HepG2 (cell line): Measurements from ENCODE around the gene CELF5.

Experiments
- EZH2 ChIP-seq: conservative IDR thresholded peaks from 2 replicates; pipeline ENCODE4 v1.6.1; 2012; ENCODE audit warnings: mild to moderate bottlenecking, low read depth, low read length, moderate library complexity
- MXI1 ChIP-seq: IDR thresholded peaks from 3 replicates; pipeline ENCODE4 v1.6.1; 2012; ENCODE audit warnings: low read depth, low read length, inconsistent platforms, borderline replicate concordance
- POLR2AphosphoS5 ChIP-seq: IDR thresholded peaks from 2 replicates; pipeline ENCODE4 v1.6.1; 2012; ENCODE audit warnings: low read depth, low read length
- SP1 ChIP-seq, 2 experiments: fragments of 450-650 bp in 1 of 2; sonication (generic) in 1 of 2; formaldehyde crosslinking in 1 of 2; IDR thresholded peaks; 2 replicates each; pipeline versions ENCODE4 v1.4.0 to v1.6.1; 2016 to 2020; ENCODE audit warnings: missing genetic modification reagents in 1 of 2
- TARDBP ChIP-seq: sonication (generic); formaldehyde crosslinking; IDR thresholded peaks from 2 replicates; pipeline ENCODE4 v1.8.0; 2022; ENCODE audit warnings: mild to moderate bottlenecking, missing genetic modification reagents
- TSC22D2 ChIP-seq: sonication (generic); formaldehyde crosslinking; IDR thresholded peaks from 2 replicates; pipeline ENCODE4 v1.5.1; 2020; ENCODE audit warnings: missing genetic modification reagents, mild to moderate bottlenecking, borderline replicate concordance
- TF ChIP-seq, protein P1 (sequence below): sonication (generic); formaldehyde crosslinking; IDR thresholded peaks from 2 replicates; pipeline ENCODE4 v1.8.1; 2022; ENCODE audit warnings: low read depth, mild to moderate bottlenecking, missing genetic modification reagents
- TF ChIP-seq, protein P2 (sequence below): sonication (generic); formaldehyde crosslinking; IDR thresholded peaks from 2 replicates; pipeline ENCODE4 v1.5.0; 2020; ENCODE audit warnings: mild to moderate bottlenecking, missing genetic modification reagents, moderate library complexity

DNA sequence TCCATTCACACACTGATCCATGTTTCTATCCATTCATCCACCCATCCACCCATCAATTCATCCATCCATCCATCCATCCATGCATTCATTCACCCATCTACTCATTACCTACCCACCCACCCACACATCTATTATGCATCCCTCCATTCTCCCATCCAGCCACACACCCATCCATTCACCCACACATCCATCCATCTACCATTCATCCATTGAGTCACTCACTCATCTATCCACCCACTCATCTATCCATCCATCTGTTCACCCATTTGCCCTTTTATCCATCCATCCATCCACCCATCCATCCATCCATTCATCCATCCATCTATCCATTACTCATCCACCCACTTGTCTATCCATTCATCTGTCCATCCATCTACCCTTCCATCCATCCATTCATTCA lies 30.1 kb downstream of the CELF5 start:
- TF ChIP-seq TSC22D2 (CRISPR knock-in tag) (no peak), EZH2 (no peak), MXI1 (no peak), TARDBP (CRISPR knock-in tag) (no peak), SP1 (IDR thresholded peaks at IDR 0.05) (no peak), SP1 (CRISPR knock-in tag; IDR thresholded peaks at IDR 0.05) (no peak), POLR2AphosphoS5 (no peak)
- TF ChIP-seq, protein P1, sequence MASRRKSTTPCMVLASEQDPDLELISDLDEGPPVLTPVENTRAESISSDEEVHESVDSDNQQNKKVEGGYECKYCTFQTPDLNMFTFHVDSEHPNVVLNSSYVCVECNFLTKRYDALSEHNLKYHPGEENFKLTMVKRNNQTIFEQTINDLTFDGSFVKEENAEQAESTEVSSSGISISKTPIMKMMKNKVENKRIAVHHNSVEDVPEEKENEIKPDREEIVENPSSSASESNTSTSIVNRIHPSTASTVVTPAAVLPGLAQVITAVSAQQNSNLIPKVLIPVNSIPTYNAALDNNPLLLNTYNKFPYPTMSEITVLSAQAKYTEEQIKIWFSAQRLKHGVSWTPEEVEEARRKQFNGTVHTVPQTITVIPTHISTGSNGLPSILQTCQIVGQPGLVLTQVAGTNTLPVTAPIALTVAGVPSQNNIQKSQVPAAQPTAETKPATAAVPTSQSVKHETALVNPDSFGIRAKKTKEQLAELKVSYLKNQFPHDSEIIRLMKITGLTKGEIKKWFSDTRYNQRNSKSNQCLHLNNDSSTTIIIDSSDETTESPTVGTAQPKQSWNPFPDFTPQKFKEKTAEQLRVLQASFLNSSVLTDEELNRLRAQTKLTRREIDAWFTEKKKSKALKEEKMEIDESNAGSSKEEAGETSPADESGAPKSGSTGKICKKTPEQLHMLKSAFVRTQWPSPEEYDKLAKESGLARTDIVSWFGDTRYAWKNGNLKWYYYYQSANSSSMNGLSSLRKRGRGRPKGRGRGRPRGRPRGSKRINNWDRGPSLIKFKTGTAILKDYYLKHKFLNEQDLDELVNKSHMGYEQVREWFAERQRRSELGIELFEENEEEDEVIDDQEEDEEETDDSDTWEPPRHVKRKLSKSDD = no peak
- TF ChIP-seq, protein P2, sequence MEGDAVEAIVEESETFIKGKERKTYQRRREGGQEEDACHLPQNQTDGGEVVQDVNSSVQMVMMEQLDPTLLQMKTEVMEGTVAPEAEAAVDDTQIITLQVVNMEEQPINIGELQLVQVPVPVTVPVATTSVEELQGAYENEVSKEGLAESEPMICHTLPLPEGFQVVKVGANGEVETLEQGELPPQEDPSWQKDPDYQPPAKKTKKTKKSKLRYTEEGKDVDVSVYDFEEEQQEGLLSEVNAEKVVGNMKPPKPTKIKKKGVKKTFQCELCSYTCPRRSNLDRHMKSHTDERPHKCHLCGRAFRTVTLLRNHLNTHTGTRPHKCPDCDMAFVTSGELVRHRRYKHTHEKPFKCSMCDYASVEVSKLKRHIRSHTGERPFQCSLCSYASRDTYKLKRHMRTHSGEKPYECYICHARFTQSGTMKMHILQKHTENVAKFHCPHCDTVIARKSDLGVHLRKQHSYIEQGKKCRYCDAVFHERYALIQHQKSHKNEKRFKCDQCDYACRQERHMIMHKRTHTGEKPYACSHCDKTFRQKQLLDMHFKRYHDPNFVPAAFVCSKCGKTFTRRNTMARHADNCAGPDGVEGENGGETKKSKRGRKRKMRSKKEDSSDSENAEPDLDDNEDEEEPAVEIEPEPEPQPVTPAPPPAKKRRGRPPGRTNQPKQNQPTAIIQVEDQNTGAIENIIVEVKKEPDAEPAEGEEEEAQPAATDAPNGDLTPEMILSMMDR (CRISPR knock-in tag) = no peak
